ENCODE data around the gene PIGB. TPM values are rescaled to one million over a fixed set of nuclear protein-coding genes. Genes with fewer than 3 reads are reported as not detected.

Gene PIGB
- total RNA-seq, 1 donor from 2014 or later = 6.3 TPM

GRCh38 chr15:55403531-55403930 lies 84.5 kb downstream of the PIGB start:
- H3K36me3 ChIP-seq (ENCODE audit: control insufficient read depth, insufficient read depth, low read length) = no peaks in the 10 kb centered on the region
- no peak for FAIRE-seq
- TF ChIP-seq CTCF (IDR thresholded peaks at IDR 0.05; ENCODE audit: insufficient read depth, low read length, severe bottlenecking) = no peak
- peak; percentile 39 for DNase-seq (ENCODE audit: low read depth)
- no peak overlapping the region for H3K4me3 ChIP-seq (ENCODE audit: low read depth, low read length)
- H3K27me3 ChIP-seq (ENCODE audit: control insufficient read depth, insufficient read depth, low read length) = no peaks in the 10 kb centered on the region

Other genes starting within 250 kb of the PIGB start
- gene RSL24D1, start 122.3 kb upstream of the PIGB start, total RNA-seq = 155 and 174 TPM in 2 replicates
- gene RAB27A, start 29.4 kb upstream of the PIGB start, total RNA-seq = 7.9 and 22.9 TPM in 2 replicates
- 5.8 and 8.7 TPM in 2 replicates for gene PIGBOS1, start 99 bp upstream of the PIGB start, total RNA-seq
- gene CCPG1, start 89.1 kb downstream of the PIGB start, total RNA-seq = 91.3 and 102 TPM in 2 replicates
- 1.8 and 2.9 TPM in 2 replicates for gene PIERCE2, start 89.3 kb downstream of the PIGB start, total RNA-seq
- gene DNAAF4, start 189.0 kb downstream of the PIGB start, total RNA-seq = 0.38 and 0.53 TPM in 2 replicates